HG03095 (cell line): Measurements from ENCODE around the gene SMIM24.
"Not testable (repeated sequence)": the region's sequence is repeated elsewhere in the genome, so short reads cannot be mapped to it uniquely, and the experiment has no call there.

Experiments used
- ATAC-seq: cut with Tn5 transposase; IDR thresholded peaks from one replicate; pipeline ENCODE4 v1.9.1; 2021; ENCODE audit warnings: moderate library complexity; ENCODE audit not compliant: unreplicated experiment

Gene SMIM24

DNA sequence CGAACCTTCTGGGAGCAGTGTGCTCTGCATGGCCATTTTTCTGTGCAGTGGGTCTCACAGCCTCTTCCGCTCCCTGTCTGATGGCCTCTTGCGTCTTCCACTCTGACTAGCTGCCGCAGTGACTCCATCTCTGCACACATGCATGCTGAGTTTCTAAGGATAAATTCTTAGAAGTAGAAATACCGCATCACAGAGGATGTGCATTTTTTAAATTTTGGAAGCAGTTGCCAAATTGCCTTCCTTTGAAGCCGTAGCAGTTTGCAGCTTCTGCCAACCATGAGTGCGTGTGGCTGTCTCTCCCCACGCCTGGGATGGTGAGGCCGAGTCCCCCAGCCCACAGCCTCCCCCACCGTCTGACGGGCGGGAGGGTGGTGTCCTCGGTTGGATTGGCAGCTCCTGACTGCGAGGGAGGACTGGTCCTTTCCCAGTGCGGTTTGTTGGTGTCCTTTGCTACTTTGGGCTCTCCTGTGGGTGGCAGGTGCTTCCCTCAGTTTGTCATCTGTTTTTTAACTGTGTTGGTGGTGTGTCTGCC lies 35.6 kb upstream of the SMIM24 start:
- no peak for ATAC-seq

DNA sequence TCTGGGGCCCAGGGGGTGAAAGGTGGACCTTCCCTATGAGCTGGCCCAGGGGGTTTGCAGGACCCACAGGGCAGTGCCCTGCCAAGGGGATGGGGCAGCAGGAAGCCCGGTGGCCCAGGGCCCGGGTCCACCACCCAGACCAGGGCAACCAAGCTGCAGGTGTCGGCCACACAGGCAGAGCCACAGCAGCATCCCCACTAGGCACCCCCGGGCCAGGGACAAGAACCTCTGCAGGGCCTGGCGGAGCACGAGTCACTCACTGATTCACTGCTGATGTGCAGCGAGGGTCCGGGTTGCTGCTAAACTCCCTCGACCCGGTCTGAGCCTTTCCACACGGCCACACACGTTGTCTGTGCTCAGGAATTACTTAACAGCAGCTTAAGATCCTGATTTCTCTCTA lies 34.6 kb upstream of the SMIM24 start:
- no peak for ATAC-seq

DNA sequence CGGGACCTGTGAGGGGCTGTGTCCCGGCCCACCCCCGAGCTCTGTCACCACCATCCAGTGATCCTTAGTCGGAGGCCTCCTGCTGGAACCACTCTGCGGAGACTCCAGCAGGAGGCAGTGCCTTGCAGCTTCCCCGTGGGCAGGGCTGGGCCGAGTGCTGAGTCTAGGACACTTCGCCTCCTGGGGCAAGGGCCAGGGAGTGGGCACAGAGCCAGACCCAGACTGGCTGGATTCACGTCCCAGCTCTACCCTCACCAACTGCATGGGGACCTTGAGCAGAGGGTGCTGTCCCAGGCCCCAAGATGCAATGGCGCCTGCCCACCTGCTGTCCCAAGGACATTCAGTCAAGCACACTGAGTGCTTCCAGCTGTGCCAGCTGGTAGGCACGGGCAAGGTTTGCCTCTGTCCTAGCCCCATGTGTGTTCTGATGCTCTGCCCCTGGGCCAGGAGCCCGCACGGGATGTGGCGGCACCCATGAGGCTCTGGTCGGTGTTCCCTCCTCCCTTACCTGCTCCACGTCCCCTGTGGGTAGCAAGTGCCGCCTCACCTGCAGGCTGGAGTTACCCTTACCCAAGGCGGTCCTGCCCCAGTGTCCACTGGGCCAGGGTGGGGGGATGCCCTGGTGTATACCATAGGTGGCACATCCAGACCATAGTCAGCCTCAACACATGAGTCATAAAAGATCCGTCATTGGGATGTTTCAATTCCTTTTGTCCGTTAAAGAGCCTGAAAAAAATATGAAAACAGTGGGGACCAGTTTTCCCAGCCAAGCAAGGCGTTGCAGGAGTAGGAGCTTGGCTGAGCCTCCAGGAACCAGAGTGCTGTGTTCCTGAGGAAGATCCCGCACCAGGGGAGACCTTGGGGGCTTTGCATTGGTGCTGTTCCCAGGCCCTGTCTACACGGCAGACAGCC lies 33.2 kb upstream of the SMIM24 start:
- ATAC-seq, result no peak

DNA sequence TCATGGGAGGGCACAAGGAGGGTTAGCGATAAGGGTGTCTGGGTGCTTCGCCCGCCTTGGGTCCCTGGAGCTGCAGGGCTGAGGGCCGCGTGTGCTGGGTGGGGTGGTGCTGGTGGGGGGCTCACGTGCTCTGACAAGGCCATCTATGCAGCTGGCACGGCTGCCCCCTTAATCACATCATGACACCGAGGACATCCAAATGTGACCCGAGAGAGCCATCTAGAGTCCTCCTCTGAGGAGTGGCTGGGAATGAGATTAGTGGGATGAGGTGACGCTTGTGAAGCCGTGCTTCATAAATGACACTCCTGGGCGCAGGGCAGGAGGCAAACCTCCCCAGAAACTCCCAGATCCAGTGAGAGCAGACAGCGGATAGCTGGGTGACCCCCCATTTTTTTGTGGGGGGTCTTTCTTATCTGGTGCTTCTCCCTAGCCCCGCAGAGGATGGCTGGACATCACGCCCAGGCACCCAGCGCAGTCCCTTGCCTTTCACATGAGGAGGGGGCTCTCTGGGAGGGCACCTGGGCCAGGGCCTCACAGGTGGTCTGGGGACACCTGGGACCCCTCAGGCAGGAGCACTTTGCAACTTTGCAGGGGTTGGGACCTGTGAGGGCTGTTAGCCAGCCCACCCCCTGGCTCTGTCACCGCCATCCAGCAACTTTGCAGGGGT lies 32.4 kb upstream of the SMIM24 start:
- no peak for ATAC-seq

DNA sequence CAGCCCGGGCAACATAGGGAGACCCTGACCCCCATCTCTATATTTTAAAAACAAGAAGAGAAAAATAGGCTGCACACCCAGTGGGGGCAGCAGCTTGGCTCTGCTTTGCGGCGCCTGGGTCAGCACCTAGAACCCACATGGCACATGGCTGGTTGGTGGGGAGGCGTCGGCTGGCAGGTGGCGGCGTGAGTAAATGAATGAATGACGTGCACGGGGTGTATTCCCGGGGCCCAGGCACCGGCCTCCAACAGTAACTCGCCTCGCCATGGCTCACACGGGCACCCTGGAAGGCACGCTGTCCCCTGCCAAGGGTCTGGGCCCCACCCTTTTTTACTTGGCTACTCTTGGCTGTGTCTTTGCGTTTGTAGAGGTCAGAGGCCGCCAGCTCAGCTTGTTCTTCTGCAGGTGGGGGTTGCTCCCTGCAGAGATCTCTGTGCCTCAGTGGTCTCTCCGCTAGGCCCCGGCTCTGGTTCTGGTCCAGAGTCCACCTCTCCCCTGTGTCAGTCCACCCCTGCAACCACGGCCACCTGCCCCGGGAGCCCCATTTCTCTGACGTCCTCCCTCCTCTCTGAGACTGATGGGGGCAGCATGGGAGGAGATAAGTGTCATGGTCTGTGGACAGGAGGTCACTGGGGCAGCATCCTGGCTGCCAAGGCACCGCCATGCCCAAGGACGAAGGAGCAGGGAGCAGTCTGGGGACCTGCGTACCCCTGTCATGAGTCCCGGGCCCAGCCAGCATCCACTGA lies 31.4 kb upstream of the SMIM24 start:
- no peak for ATAC-seq

DNA sequence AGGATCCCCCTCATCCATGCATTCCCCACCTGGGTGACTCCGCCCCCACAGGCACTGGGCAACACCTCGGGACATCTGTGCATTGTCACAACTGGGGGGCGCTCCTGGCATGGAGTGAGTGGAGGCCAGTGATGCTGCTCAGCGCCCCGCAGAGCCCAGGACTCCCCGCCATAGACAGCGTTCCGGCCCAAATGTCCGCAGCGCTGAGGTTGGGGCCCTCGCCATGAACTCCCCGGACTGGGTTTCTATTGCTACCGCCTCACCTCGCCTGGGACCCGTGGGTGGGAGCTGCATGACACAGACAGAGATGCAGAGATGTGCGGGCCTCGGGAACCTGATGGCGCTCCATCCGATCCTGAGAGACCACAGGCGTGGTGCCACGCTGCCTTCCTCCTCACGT lies 30.4 kb upstream of the SMIM24 start:
- ATAC-seq, result no peak

DNA sequence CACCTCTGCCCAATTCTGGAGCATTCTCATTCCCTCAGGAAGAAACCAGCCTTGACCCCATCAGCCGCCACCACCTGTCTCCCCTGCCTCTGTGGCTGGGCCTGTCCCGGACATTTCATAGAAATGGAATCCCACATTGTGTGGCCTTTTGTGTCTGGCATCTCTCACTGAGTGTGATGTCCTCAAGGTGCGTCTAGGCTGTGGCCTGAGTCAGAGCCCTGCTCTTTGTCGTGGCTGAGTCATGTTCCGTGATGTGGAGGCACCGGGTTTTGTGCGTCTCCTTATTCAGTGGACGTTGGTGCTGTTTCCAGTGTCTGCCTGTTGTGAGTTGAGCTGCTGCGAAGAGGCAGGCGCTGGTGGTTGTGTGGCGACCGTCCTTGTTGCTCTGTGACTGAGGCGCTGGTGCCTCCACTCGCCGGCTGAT lies 29.3 kb upstream of the SMIM24 start:
- no peak for ATAC-seq

DNA sequence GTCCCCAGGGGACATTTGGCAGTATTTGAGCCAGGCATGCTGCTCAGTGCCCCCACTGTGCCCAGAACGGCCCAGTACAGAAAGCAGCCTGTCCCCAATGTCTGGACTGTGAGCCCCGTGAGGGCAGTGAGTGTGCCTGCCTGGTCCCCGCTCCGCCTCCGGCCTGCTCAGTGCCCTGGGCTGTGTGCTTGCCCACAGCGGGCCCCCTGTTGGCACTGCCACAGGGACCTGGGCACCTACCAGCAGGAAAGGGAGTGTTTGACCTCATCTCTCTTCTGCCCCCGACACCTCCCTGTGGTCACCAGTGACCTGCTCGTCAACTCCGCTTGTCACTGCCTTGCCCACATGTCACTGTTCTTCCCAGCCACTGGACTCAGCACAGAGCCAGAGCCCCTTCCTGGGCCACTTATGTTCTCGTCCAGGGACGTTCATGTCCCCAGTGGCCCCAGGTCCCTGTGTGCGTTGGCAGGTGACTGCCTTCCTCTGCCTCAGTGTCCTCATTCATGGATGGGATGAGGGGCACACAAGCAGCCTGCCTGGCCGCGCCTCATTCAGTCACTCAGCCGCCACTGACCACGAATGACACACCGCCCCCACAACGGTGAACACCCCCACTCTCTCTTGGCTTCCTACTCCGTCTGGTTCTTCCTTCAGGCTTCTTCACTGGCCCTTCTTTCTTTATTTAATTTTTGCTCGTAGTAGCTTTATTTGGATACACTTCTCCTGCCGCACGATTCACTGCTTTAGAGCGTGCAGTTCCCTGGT lies 28.6 kb upstream of the SMIM24 start:
- no peak for ATAC-seq

DNA sequence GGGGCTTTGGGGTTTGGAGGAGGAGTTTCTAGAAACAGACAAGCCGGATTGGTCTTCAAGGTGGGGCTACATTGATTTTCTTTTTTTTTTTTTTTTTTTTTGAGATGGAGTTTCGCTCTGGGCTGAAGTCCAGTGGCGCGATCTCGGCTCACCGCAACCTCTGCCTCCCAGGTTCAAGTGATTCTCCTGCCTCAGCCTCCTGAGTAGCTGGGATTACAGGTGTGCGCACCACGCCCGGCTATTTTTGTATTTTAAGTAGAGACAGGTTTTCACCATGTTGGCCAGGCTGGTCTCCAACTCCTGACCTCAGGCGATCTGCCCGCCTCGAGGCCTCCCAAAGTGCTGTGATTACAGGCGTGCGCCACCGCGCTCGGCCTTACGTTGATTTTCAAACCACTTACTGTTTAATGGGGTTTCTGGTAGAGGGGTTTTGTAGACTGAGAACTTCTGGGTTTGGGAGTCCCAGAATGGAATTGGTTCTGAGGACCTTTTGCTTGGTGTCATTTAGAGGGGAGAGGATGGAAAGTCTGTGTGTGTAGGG lies 27.9 kb upstream of the SMIM24 start:
- ATAC-seq, result not testable (repeated sequence)

DNA sequence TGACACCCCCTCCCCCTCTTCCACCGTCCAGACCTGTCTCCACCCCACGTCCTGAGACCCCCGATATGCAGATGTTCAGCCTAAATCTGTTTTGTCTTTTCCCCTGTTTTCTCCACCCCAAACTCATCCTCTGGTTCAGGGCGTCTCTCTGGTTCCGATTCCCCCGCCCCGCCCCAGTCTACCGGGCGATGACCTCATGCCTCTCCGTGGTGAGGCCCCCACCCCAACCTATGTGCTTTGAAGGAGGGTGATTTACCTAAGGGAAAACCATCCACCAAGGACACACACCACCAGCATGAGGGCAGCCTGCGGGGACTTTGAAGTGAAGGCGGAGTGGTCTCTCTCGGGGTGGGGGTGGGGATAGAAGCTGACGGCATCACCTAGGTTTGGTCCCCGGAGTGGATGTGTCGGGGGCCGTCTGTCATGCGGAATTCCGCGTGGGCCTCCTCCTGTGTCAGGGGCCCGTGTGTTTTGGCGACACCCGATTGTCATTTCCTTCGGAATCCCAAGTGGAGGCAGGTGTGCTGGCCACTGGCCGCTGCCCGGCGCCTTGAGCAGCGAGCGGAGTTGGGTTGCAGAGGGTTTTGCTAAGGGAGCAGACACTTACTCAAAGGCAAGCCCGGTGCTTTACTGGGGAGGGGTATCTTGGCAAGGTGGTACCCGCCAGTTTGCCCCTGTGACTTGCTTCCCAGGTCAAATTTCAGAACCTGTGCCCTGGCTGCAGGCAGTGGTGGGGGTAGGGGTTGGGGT lies 27.2 kb upstream of the SMIM24 start:
- ATAC-seq, result no peak

DNA sequence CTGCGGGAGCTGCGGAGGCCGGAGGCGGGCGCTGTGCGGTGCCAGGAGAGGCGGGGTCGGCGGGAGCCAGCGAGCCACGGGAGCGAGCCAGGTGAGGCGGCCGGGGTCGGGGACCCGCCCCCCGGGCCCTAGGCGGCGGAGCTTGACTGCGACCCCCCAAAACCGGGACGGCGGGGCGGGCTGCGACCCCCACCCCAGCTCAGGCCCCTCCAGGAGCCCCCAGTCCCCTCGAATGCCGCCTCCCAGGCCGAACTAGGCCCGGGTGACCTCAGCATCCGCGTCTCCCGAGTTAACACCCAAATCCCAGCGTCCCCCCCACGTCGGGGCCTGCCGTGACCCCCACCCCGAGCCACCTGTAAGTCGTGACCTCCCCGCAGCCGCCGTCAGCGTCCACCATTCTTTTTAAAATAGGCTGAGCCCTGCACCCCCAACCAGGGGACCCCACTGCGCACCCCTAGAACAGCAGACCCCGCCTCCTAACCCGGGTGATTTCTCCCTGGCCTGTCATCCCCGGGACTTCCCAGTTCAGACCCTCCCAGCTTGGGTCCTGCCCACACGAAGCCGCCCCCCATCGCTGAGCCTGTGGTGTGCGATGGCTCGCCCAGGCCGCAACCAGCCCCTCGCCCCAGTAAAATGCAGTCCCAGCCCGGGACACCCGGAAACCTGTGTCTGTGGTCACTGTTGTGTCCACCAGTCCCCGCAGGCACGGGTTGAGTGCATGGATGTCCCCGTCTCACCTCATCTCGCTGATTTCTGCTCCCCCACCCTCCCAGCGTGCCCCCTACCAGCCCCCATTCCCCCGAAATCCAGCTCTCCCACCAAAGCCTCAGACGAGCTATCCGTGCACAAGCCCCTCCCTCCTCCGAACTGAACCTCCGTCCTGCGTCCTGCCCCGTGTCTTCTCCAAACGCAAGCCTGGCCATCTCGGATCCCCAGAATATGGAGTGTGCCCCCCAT lies 26.3 kb upstream of the SMIM24 start:
- ATAC-seq, result no peak

DNA sequence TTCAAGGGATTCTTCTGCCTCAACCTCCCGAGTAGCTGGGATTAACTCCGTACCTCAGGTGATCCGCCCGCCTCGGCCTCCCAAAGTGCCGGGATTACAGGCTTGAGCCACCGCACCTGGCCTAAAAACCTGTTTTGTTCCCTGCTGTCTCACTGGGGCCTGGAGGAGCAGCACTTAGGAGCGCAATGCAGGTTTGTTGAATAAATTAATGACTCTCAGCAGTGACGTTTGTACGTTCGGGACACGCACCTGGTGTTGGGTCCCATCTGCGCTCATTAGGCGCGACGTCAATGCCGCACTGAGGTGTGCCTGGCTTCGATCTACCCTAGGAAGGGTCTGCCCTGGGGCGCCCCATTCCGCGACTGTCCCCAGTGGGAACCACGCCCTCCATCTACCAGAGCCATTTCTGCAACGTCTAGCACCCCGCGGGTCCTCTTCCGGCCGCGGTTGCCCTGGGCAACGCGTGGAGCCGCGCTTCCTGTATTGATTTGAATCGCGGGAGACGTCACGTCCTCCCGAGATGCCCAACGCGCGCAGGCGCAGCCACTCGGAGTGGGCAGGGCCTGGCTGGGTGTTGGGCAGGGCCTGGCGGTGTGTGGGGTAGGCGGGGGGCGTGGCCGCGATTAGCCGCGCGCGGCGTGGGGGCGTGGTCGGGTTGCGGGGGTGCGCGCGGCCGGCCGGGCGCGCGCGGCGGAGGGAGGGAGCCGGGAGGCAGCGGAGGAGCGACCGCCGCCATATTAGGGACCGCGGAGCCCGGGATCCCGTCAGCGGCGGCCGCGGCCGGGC lies 25.5 kb upstream of the SMIM24 start, which contains the start of gene FZR1:
Gene FZR1 (plus strand): TSS at position 714 of the 786 bp plus-strand sequence. CDS start 16,679 bp downstream, outside the sequence.
- ATAC-seq, result peak; percentile 81

DNA sequence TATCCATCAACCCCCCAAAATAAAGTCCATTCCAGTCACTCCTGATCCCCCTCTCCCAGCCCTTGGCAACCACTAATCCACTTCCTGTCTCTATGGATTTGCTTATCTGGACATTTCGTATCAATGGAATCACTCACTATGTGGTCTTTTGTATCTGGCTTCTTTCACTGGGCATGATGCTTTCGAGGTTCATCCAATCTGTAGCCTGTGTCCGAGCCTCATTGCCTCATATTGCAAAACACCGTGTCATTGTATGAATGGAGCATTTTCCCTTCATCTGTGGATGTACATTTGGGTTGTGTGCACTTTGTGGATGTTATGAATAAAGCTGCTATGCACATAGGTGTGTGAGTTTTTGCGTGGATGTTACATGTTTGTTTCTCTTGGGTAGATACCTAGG lies 24.4 kb upstream of the SMIM24 start:
- no peak for ATAC-seq

DNA sequence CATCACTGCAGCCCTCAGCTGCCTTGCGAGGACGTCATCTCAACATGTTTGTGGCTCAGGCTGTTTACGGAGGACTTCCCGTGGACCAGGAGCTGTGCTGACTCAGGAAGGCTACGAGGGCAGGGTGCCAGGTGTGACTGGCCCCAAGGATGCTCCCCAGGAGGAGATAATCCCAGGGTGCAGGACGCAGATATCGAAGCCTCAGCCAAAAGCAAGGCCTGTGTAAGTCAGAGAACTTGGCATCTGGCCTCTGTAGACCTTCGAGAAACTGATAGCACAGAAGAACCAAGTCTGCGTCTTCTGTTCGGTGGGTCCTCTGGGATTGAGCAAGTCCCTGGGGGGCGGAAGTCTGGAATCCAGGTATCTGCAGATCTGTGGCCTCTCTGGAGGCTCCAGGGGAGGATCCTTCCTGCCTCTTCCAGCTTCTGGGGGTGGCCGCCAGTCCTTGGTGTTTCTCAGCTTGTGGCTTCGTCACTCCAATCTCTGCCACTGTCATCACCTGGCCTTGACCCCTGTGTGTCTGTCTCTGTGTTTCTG lies 22.8 kb upstream of the SMIM24 start:
- no peak for ATAC-seq

DNA sequence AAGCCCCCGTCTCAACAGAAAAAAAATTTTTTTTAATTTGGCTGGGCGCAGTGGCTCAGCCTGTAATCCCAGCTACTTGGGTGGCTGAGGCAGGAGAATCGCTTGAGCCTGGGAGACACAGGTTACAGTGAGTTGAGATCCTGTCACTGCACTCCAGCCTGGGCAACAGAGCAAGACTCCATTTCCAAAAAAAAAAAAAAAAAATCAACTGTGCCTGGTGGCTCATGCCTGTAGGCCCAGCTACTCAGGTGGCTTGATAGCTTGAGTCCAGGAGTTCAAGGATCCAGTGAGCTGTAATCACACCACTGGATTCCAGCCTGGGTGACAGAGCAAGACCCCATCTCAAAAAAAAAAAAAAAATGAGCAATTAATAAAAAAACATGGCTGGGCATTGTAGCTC lies 21.5 kb upstream of the SMIM24 start:
- ATAC-seq, result no peak

DNA sequence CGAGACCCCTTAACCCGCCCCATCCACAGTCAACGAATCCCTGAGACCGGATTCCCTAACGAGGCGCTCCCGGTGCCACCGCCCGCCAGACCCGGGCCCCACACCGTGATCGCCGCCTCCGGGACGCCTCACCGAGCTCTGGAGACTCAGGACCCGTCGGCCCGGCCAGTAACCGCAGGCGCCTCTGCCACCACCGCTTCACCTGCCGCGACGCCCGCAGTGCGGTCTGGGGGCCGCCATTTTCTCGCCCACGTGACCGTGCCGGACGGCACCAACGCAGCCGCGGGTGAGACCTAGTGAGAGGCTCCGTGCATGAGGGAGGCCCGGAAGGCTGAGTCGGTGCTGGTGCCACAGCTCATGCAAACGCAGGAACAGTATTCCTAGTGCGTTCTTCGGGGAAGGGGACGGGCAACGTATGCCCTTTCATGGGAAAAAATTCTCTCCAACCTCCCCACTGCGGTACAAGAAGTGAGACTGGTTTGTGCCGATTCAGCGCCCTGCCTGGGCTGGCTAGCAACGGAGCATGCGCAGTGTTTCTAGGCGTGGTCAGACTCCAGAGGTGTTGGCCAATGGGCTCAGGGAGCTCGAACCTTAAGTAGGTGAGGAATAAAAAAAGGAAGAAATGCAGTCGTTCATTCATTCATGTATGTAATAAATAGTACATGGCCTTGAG lies 20.2 kb upstream of the SMIM24 start, which contains the start of gene DOHH:
Gene DOHH (minus strand): TSS at position 246 of the 673 bp plus-strand sequence. CDS start 3,860 bp downstream, outside the sequence.
- ATAC-seq, result peak; percentile 60
